H7 (cell line): ENCODE results near the gene CD1D. TPM values are rescaled to one million over a fixed set of nuclear protein-coding genes. Genes with fewer than 3 reads are reported as not detected.
A peak's percentile ranks its signal among the peaks of the same experiment; 100 is the strongest.
"Not testable (repeated sequence)": the region's sequence is repeated elsewhere in the genome, so short reads cannot be mapped to it uniquely, and the experiment has no call there.

Experiments
- DNase-seq: peaks from one replicate; pipeline ENCODE4 v3.0.0; 2012
- H3K27me3 ChIP-seq: 2 replicates; pipeline ENCODE4 v1.6.0; 2011; ENCODE audit warnings: mild to moderate bottlenecking, low read length; ENCODE audit not compliant: control insufficient read depth, insufficient read depth
- H3K36me3 ChIP-seq: replicated peaks from 2 replicates; pipeline ENCODE4 v1.5.1; 2011; ENCODE audit warnings: low read length; ENCODE audit not compliant: control insufficient read depth, insufficient read depth
- H3K4me3 ChIP-seq: 2 replicates; pipeline ENCODE4 v1.5.1; 2011; ENCODE audit warnings: low read depth, mild to moderate bottlenecking, control low read depth, low read length, moderate library complexity; ENCODE audit not compliant: insufficient read depth
- total RNA-seq: library from RNA; depleted of rRNA; stranded (reverse); fragments of >200 nt; shearing (Covaris generic); gene quantifications from 2 replicates; pipeline ENCODE4 v1.2.3, GENCODE V29; 2014

CD1D gene
- total RNA-seq, 1 experiment from 2014 or later = 5.9 TPM

GRCh38 chr1:158188611-158189010 is 7.9 kb downstream of the CD1D start:
- DNase-seq = no peak
- H3K4me3 ChIP-seq = no peak overlapping the region

GRCh38 chr1:158189624-158190023 is 8.9 kb downstream of the CD1D start:
- Histone ChIP-seq H3K36me3 (no peaks in the 10 kb centered on the region), H3K27me3 (peaks cover 1% of the 10 kb centered on the region; the same call in 1 of the 2 replicates), H3K4me3 (no peak overlapping the region)
- no peak for DNase-seq

More at GRCh38 chr1:158188611-158189010, 7.9 kb downstream of the CD1D start:
- Histone ChIP-seq H3K36me3 (no peaks in the 10 kb centered on the region), H3K27me3 (peaks cover 11% of the 10 kb centered on the region)

GRCh38 chr1:158191299-158191698 is 10.6 kb downstream of the CD1D start:
- H3K36me3 ChIP-seq = no peaks in the 10 kb centered on the region
- no peaks in the 10 kb centered on the region; the same call in 1 of the 2 replicates for H3K27me3 ChIP-seq
- H3K4me3 ChIP-seq = no peak overlapping the region
- DNase-seq = no peak

- no peak for DNase-seq
- Histone ChIP-seq H3K27me3 (no peaks in the 10 kb centered on the region), H3K36me3 (no peaks in the 10 kb centered on the region), H3K4me3 (no peak overlapping the region)
Measured at GRCh38 chr1:158196461-158196860, 15.8 kb downstream of the CD1D start.

GRCh38 chr1:158199849-158200248 is 19.2 kb downstream of the CD1D start:
- Histone ChIP-seq H3K4me3 (no peak overlapping the region), H3K27me3 (no peaks in the 10 kb centered on the region), H3K36me3 (no peaks in the 10 kb centered on the region)
- DNase-seq = no peak

GRCh38 chr1:158200527-158200926 is 19.8 kb downstream of the CD1D start:
- no peak overlapping the region for H3K4me3 ChIP-seq
- no peak for DNase-seq
- H3K27me3 ChIP-seq = no peaks in the 10 kb centered on the region
- no peaks in the 10 kb centered on the region for H3K36me3 ChIP-seq

- DNase-seq = peak; percentile 57
- H3K36me3 ChIP-seq = no peaks in the 10 kb centered on the region
- H3K4me3 ChIP-seq = no peak overlapping the region
- H3K27me3 ChIP-seq = no peaks in the 10 kb centered on the region
Measured at GRCh38 chr1:158203693-158204457, 23.2 kb downstream of the CD1D start.

GRCh38 chr1:158204458-158204827 is 23.7 kb downstream of the CD1D start:
- Histone ChIP-seq H3K27me3 (no peaks in the 10 kb centered on the region), H3K4me3 (no peak overlapping the region), H3K36me3 (no peaks in the 10 kb centered on the region)
- no peak for DNase-seq

GRCh38 chr1:158208586-158209116 is 28.0 kb downstream of the CD1D start:
- H3K36me3 ChIP-seq = no peaks in the 10 kb centered on the region
- H3K27me3 ChIP-seq = no peaks in the 10 kb centered on the region
- peak; percentile 48 for DNase-seq
- no peak overlapping the region for H3K4me3 ChIP-seq

GRCh38 chr1:158212320-158212719 is 31.6 kb downstream of the CD1D start:
- peak; percentile 74 for DNase-seq
- H3K36me3 ChIP-seq = no peaks in the 10 kb centered on the region
- H3K27me3 ChIP-seq = no peaks in the 10 kb centered on the region
- no peak overlapping the region for H3K4me3 ChIP-seq

- not testable (repeated sequence) for DNase-seq, H3K36me3 ChIP-seq
Measured at GRCh38 chr1:158223445-158223844, 42.8 kb downstream of the CD1D start.

GRCh38 chr1:158227904-158228623 is 47.4 kb downstream of the CD1D start:
- no peaks in the 10 kb centered on the region for H3K36me3 ChIP-seq
- DNase-seq = no peak
- H3K4me3 ChIP-seq = no peak overlapping the region
- H3K27me3 ChIP-seq = no peaks in the 10 kb centered on the region

More at GRCh38 chr1:158223445-158223844, 42.8 kb downstream of the CD1D start:
- H3K27me3 ChIP-seq, H3K4me3 ChIP-seq: not testable (repeated sequence)
